ENCODE data around the gene ATP2A3.
A peak's percentile ranks its signal among the peaks of the same experiment; 100 is the strongest.

GRCh38 chr17:3935140-3935542 lies 29.1 kb downstream of the ATP2A3 start:
- TF ChIP-seq, protein P1, sequence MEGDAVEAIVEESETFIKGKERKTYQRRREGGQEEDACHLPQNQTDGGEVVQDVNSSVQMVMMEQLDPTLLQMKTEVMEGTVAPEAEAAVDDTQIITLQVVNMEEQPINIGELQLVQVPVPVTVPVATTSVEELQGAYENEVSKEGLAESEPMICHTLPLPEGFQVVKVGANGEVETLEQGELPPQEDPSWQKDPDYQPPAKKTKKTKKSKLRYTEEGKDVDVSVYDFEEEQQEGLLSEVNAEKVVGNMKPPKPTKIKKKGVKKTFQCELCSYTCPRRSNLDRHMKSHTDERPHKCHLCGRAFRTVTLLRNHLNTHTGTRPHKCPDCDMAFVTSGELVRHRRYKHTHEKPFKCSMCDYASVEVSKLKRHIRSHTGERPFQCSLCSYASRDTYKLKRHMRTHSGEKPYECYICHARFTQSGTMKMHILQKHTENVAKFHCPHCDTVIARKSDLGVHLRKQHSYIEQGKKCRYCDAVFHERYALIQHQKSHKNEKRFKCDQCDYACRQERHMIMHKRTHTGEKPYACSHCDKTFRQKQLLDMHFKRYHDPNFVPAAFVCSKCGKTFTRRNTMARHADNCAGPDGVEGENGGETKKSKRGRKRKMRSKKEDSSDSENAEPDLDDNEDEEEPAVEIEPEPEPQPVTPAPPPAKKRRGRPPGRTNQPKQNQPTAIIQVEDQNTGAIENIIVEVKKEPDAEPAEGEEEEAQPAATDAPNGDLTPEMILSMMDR (conservative IDR thresholded peaks at IDR 0.05) = peak; percentile 78
- TF ChIP-seq EZH2 (IDR thresholded peaks at IDR 0.05; ENCODE audit: low read depth) = no peak
